ENCODE data around the gene CIAO1. TPM values are rescaled to one million over a fixed set of nuclear protein-coding genes. Genes with fewer than 3 reads are reported as not detected.

Gene CIAO1
- total RNA-seq, 1 experiment from 2014 or later, result 82.8 TPM

GRCh38 chr2:96319396-96319795 lies 53.4 kb downstream of the CIAO1 start (continued):
- TF ChIP-seq ZNF512 (CRISPR knock-in tag; IDR thresholded peaks at IDR 0.05; ENCODE audit: borderline replicate concordance), result no peak
- TF ChIP-seq TEAD1 (CRISPR knock-in tag; IDR thresholded peaks at IDR 0.05), result no peak
- TF ChIP-seq SMAD3 (CRISPR knock-in tag; IDR thresholded peaks at IDR 0.05; ENCODE audit: borderline replicate concordance), result no peak
- no peak for TF ChIP-seq ZMAT4 (CRISPR knock-in tag; IDR thresholded peaks at IDR 0.05)

GRCh38 chr2:96320326-96320725 lies 54.3 kb downstream of the CIAO1 start:
- POLR2A ChIA-PET, result interaction anchor here (0.6 kb wide), 1 partner anchor 420 kb away, joined by 4 read pairs; no protein-coding TSS in a partner anchor
- CTCF ChIA-PET, result interaction anchor here (0.6 to 2.4 kb wide), 5 partner anchors 12 to 189 kb away, joined by 3 to 18 read pairs (median 5); partner anchors contain the start of gene ASTL
- no peaks in the 10 kb centered on the region for H3K36me3 Mint-ChIP-seq
- H3K27me3 Mint-ChIP-seq (ENCODE audit: low read depth), result peaks cover 61% of the 10 kb centered on the region
- H3K4me3 Mint-ChIP-seq, result peak overlapping the region; percentile 90
- no peak overlapping the region for H3K27ac Mint-ChIP-seq
- no peaks in the 10 kb centered on the region for H3K9me3 Mint-ChIP-seq
- no peak for ATAC-seq
- H3K4me1 Mint-ChIP-seq, result peaks cover 17% of the 10 kb centered on the region
- no peak for TF ChIP-seq RORB (CRISPR knock-in tag; IDR thresholded peaks at IDR 0.05)
- no peak for TF ChIP-seq TEAD1 (CRISPR knock-in tag; IDR thresholded peaks at IDR 0.05)
- no peak for TF ChIP-seq CBFB (CRISPR knock-in tag; IDR thresholded peaks at IDR 0.05; ENCODE audit: low read depth)
- no peak for TF ChIP-seq ZBTB43 (CRISPR knock-in tag; IDR thresholded peaks at IDR 0.05)
- no peak for TF ChIP-seq ZNF232 (CRISPR knock-in tag; IDR thresholded peaks at IDR 0.05)
- no peak for TF ChIP-seq NR3C1 (CRISPR knock-in tag; conservative IDR thresholded peaks at IDR 0.05; ENCODE audit: low read depth)
- DNase-seq (ENCODE audit: low spot score), result no peak

GRCh38 chr2:96320728-96321622 lies 55.0 kb downstream of the CIAO1 start:
- CTCF ChIA-PET, result interaction anchor here (0.6 to 2.4 kb wide), 13 partner anchors 9 to 233 kb away, joined by 3 to 18 read pairs (median 5); partner anchors contain the start of genes ASTL, NCAPH and SNRNP200
- no peaks in the 10 kb centered on the region for H3K36me3 Mint-ChIP-seq
- ATAC-seq (peak; percentile 43), DNase-seq (ENCODE audit: low spot score) (peak; percentile 55)
- no peaks in the 10 kb centered on the region for H3K9me3 Mint-ChIP-seq
- H3K27me3 Mint-ChIP-seq (ENCODE audit: low read depth), result peaks cover 68% of the 10 kb centered on the region
- H3K4me1 Mint-ChIP-seq, result peaks cover 23% of the 10 kb centered on the region
- no peak overlapping the region for H3K27ac Mint-ChIP-seq
- peak overlapping the region; percentile 90 for H3K4me3 Mint-ChIP-seq
- POLR2A ChIA-PET, result interaction anchor here (0.6 to 2.3 kb wide), 3 partner anchors 15 to 420 kb away, joined by 3 to 8 read pairs (median 4); partner anchors contain the start of genes NCAPH and SNRNP200
- peak; percentile 78; the same call in 1 of the 2 replicates for TF ChIP-seq ZNF121 (CRISPR knock-in tag; IDR thresholded peaks at IDR 0.05)
- TF ChIP-seq PREB (CRISPR knock-in tag; IDR thresholded peaks at IDR 0.05; ENCODE audit: borderline replicate concordance), result no peak
- TF ChIP-seq CREB1 (CRISPR knock-in tag; IDR thresholded peaks at IDR 0.05), result 0 out of 2 replicates have a peak, but pooled peaks have one; percentile 38
- no peak; the same call in 1 of the 2 replicates for TF ChIP-seq ESRRA (CRISPR knock-in tag; IDR thresholded peaks at IDR 0.05; ENCODE audit: borderline replicate concordance)
- no peak for TF ChIP-seq ZNF416 (CRISPR knock-in tag; IDR thresholded peaks at IDR 0.05)
- no peak for TF ChIP-seq ERG (CRISPR knock-in tag; IDR thresholded peaks at IDR 0.05)
- 0 out of 2 replicates have a peak, but pooled peaks have one; percentile 22 for TF ChIP-seq TCF7 (CRISPR knock-in tag; IDR thresholded peaks at IDR 0.05; ENCODE audit: low read depth)
- 0 out of 2 replicates have a peak, but pooled peaks have one; percentile 29 for TF ChIP-seq GABPB1 (CRISPR knock-in tag; IDR thresholded peaks at IDR 0.05)
- TF ChIP-seq MAX (CRISPR knock-in tag; IDR thresholded peaks at IDR 0.05), result peak; percentile 85
- no peak for TF ChIP-seq IRF2 (CRISPR knock-in tag; IDR thresholded peaks at IDR 0.05; ENCODE audit: borderline replicate concordance, low read depth)
- peak; percentile 82 for TF ChIP-seq ZNF281 (CRISPR knock-in tag; IDR thresholded peaks at IDR 0.05)
- TF ChIP-seq ATF3 (CRISPR knock-in tag; conservative IDR thresholded peaks at IDR 0.05), result no peak
- 0 out of 2 replicates have a peak, but pooled peaks have one; percentile 18 for TF ChIP-seq KAT7 (CRISPR knock-in tag; IDR thresholded peaks at IDR 0.05; ENCODE audit: borderline replicate concordance)

Measured in WTC11 (cell line).